Stomach (tissue), 4 donors: ENCODE results near the gene PDF.

Experiments used
- EP300 ChIP-seq: sonication (generic); formaldehyde crosslinking; IDR thresholded peaks from one replicate; pipeline ENCODE4 v1.6.1; 2017; ENCODE audit warnings: antibody characterized with exemption
- POLR2A ChIP-seq, 4 donors: fragments of 450-650 bp; IDR thresholded peaks; one replicate each; pipeline ENCODE4 v1.6.1; 2016; ENCODE audit warnings: antibody characterized with exemption in 4 of 4, control low read depth in 2 of 4, mild to moderate bottlenecking in 1 of 4, moderate library complexity in 1 of 4
- POLR2AphosphoS5 ChIP-seq, 3 donors: sonication (generic); formaldehyde crosslinking; IDR thresholded peaks; one replicate each; pipeline ENCODE4 v1.6.1; 2016; ENCODE audit warnings: antibody characterized with exemption in 3 of 3
- TF ChIP-seq, protein P1 (sequence below), 7 experiments: fragments of 450-650 bp in 4 of 7; fragments of 200-600 bp in 3 of 7; sonication (generic) in 3 of 7; IDR thresholded peaks; one replicate each; pipeline ENCODE4 v1.5.1; 2016 to 2019; ENCODE audit warnings: antibody characterized with exemption in 7 of 7, control low read depth in 2 of 7, mild to moderate bottlenecking in 1 of 7

DNA sequence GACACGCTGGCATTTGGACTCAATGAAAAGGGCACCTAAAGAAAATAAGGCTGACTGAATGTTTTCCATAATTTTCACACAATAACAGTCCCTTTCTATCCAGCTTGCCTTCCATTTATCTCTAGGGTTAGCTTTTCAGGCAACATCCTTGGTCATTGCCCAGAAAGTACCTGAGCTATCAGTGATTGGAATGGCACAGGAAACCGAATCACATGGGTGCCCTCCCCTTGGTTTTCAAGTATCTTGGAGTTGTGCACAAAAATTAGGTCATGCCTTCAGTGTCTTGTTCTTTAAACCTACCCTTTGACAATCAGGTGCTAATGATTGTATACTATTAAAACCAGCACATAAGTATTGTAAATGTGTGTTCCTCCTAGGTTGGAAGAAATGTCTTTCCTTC, 22.5 kb downstream of the PDF start:
- TF ChIP-seq EP300, result no peak
- TF ChIP-seq, protein P1, sequence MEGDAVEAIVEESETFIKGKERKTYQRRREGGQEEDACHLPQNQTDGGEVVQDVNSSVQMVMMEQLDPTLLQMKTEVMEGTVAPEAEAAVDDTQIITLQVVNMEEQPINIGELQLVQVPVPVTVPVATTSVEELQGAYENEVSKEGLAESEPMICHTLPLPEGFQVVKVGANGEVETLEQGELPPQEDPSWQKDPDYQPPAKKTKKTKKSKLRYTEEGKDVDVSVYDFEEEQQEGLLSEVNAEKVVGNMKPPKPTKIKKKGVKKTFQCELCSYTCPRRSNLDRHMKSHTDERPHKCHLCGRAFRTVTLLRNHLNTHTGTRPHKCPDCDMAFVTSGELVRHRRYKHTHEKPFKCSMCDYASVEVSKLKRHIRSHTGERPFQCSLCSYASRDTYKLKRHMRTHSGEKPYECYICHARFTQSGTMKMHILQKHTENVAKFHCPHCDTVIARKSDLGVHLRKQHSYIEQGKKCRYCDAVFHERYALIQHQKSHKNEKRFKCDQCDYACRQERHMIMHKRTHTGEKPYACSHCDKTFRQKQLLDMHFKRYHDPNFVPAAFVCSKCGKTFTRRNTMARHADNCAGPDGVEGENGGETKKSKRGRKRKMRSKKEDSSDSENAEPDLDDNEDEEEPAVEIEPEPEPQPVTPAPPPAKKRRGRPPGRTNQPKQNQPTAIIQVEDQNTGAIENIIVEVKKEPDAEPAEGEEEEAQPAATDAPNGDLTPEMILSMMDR (IDR thresholded peaks at IDR 0.05), result no peak
- TF ChIP-seq POLR2A (IDR thresholded peaks at IDR 0.05), result no peak
- no peak for TF ChIP-seq POLR2AphosphoS5 (IDR thresholded peaks at IDR 0.05)
